Smooth muscle cell of the brain vasculature (primary cell): ENCODE data around the gene DYNC1H1.
"Not testable (repeated sequence)": the region's sequence is repeated elsewhere in the genome, so short reads cannot be mapped to it uniquely, and the experiment has no call there.

Experiments used
- DNase-seq: peaks from one replicate; pipeline ENCODE4 v3.0.0-alpha.2; 2012; ENCODE audit warnings: low read depth, low spot score

Gene DYNC1H1

DNA sequence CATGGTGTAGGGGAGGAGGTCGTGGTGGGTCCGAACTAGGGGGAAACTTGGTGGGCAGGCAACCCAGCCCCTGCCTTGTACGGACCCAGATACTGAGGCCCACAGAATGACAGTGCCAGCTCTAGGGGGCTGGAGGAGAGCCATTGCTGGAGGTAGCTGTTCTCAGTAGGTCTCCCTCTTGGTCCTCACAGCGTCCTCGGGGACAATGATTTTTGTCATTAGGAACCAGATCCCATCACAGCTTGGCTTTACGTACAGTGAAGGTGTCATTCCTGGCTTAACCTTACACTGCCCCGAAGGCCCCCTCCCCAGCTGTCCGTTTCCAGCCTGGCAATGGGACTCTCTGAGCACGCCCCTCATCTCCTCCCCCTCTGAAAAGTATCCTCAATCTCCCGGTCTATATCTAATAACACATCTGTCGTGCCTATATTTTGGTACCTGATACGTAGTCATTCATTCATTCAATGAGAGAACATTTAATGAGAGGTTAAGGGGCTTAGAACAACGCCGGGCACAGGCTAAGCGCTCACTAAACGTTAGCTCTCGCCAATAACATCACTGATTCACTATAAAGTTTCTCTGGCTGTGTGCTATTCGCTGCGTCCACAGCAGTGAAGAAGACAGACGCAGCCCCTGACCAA, 597 bp upstream of the DYNC1H1 start:
- DNase-seq, result no peak

GRCh38 chr14:101965181-101965544, 790 bp downstream of the DYNC1H1 start:
- DNase-seq, result no peak

GRCh38 chr14:101965770-101966722, 1.7 kb downstream of the DYNC1H1 start:
- DNase-seq, result no peak

DNA sequence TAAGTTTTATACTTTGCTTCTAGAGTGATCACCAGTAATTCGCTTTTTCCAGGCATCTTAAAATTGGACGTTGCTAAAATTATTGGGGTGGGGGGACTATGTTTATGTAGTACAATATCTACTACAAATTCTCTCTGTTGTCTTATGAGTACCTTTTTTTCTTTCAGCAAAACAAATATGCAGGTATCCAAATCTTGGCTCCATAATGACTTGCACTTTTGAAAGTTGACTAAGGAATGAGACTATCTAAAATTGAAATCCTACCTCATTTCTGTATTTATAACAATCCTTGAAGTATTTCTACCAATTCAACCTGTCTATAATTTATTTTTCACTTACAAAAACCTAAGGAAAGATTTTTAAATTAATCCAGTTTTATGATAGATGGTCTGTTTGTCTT, 2.4 kb downstream of the DYNC1H1 start:
- DNase-seq, result no peak

DNA sequence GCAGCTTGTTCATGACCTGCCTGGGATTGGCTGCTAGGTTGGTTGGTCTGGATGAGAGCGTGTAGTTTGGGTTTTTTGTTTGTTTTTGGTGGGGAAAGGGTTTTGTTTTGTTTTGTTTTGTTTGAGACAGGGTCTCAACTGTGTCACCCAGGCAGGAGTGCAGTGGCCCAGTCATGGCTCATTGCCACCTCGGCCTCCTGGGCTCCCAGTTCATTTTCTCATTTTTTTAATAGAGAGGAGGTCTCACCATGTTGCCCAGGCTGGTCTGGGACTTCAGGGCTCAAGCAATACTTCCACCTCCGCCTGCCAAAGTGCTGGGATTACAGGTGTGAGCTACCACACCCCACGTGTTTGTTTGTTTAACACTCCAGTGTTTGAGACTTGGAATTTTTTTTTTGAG, 3.8 kb downstream of the DYNC1H1 start:
- DNase-seq, result no peak

GRCh38 chr14:101969481-101969880, 5.1 kb downstream of the DYNC1H1 start:
- DNase-seq, result no peak

- DNase-seq, result no peak
Measured at GRCh38 chr14:101970830-101971400, 6.5 kb downstream of the DYNC1H1 start.

DNA sequence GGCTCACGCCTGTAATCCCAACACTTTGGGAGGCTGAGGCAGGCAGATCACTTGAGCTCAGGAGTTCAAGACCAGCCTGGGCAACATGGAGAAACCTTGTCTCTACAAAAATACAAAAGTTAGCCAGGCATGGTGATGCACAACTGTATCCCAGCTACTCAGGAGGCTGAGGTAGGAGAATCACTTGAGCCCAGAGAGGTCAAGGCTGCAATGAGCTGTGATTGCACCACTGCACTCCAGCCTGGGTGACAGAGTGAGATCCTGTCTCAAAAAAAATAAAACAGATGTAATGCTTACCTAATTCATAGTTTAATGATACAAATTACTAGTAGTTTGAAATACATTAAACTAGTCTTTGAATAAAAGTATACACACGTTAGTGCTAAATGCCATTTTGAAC, 7.1 kb downstream of the DYNC1H1 start:
- not testable (repeated sequence) for DNase-seq

DNA sequence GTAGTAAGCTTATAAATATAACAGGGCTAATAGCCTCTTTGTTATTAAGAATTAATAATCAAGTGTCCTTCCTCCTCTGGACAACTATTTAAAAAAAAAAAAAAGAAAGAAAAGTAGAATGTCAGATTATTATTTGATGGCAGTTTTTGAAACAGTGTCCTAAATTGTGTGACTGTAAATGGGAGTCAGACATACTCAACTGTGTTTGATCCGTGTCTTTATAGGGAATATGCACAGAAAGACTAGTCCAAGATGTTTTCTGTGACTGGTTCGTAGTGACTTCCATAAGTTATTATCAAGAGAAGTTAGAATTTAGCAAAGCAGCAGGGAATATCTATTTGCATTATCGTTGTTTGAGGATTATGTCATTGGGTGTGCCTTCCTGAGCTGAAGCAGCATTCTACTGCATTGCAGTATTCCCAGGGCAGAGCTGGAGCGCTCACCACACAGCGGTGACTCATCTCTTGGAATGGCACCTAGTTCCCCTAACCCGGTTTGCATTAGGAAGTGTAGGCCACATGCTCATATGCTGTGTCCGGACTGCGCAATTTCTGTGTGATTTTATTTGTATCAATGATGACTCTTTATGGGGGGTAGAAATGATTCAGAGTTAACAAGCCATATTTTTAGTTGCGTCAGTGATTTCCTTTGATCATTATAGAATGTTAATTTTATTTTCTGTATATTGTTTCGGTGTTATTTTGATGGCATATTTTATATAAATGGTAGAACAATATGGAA, 7.9 kb downstream of the DYNC1H1 start:
- DNase-seq, result peak; percentile 94

DNA sequence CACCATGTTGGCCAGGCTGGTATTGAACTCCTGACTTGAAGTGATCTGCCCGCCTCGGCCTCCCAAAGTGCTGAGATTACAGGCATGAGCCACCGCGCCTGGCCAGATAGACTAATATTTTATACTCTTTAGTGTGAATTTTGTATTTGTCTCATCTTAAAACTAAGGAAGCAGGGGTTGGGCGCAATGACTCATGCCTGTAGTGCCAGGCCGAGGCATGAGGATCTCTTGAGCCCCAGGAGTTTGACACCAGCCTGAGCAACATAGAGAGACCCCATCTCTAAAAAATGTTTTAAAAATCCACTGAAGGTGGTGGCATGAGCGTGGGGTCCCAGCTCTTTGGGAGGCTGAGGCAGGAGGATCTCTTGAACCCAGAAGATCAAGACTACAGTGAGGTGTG, 9.0 kb downstream of the DYNC1H1 start:
- DNase-seq, result no peak

- no peak for DNase-seq
Measured at GRCh38 chr14:101975231-101975630, 10.9 kb downstream of the DYNC1H1 start.

GRCh38 chr14:101977311-101978071, 13.1 kb downstream of the DYNC1H1 start:
- no peak for DNase-seq

GRCh38 chr14:101979666-101980065, 15.3 kb downstream of the DYNC1H1 start:
- DNase-seq, result no peak

DNA sequence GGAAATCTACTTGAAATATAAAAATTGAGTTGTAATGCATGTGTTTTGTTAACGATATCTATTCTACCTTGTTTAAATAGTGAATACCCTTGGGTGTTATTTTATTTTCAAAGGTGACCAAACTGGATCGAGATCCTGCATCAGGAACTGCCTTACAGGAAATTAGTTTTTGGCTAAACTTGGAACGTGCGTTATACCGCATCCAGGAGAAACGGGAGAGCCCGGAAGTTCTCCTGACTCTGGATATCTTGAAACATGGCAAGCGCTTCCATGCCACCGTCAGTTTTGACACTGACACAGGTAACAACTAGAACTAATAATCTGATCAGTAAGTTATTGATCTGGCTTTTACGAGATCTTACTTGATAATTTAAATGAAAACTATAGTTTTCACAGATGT, 15.9 kb downstream of the DYNC1H1 start:
- no peak for DNase-seq

- DNase-seq, result peak; percentile 88
Measured at GRCh38 chr14:101980700-101981099, 16.3 kb downstream of the DYNC1H1 start.

DNA sequence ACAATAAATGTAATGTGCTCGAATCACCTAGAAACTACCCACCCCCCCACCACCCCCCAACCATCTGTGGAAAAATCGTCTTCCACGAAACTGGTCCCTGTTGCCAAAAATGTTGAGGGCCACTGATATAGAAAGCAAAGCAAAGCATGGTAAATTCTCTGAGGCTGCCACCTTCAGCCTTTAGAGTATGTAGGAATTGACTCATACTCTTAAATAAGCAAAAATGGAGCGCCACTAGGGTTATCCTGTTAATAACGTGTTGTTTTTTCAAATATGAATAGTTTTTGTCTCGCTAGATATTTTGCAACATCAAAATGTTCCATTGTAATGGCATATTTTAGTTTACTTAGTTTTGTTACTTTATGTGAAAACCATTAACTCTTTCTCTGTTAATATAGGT, 18.2 kb downstream of the DYNC1H1 start:
- DNase-seq, result no peak

DNA sequence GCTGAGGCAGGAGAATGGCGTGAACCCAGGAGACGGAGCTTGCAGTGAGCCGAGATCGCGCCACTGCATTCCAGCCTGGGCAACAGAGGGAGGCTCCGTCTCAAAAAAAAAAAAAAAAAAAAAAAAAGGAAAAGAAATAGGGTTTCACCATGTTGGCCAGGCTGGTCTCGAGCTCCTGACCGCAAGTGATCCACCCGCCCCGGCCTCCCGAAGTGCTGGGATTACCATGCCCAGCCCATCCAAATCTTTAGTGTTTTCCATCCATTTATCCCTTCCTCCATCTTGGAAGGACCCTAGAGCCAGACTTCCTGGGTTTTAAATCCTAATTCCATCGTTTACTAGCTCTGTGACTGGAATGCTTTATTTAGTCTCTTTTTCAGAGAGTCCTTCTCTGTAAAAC, 20.5 kb downstream of the DYNC1H1 start:
- not testable (repeated sequence) for DNase-seq

DNA sequence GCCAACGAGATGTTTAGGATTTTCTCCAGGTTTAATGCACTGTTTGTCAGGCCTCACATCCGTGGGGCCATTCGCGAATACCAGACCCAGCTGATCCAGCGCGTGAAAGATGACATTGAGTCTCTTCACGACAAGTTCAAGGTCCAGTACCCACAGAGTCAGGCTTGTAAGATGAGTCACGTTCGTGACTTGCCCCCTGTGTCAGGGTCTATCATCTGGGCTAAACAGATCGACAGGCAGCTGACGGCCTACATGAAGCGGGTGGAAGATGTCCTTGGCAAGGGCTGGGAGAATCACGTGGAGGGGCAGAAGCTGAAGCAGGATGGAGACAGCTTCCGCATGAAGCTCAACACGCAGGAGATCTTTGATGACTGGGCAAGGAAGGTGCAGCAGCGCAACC, 21.6 kb downstream of the DYNC1H1 start:
- no peak for DNase-seq

GRCh38 chr14:101986953-101987352, 22.6 kb downstream of the DYNC1H1 start:
- no peak for DNase-seq

DNA sequence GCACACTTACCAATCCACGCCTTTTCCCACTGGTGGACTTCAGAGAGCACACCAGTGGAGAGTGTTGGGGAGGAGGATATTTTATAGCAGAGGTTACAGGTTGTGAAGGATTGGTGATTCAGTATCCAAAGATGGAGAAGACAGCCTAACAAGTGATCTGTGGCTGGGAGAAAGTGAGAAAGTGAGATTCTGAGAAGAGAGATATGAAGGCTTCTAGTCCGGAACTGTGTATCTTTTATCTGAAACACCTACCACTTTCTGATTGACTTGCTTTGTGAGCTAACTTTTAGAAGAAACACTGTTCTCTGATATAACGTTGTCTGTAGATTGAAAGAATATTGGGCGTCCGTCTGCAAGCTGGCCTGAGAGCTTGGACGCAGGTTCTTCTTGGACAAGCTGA, 24.0 kb downstream of the DYNC1H1 start:
- DNase-seq, result no peak

GRCh38 chr14:101991352-101991751, 27.0 kb downstream of the DYNC1H1 start:
- DNase-seq, result no peak
